Stimulated activated CD8-positive, alpha-beta memory T cell treated with anti-CD3 and anti-CD28 coated beads, Interleukin-4, amount 100 ng/mL, for 4 hours (primary cell): ENCODE measurements around the gene CREB3L2.
"Not testable (repeated sequence)": the region's sequence is repeated elsewhere in the genome, so short reads cannot be mapped to it uniquely, and the experiment has no call there.

Experiments used
- DNase-seq, 2 donors: peaks; one replicate each; pipeline ENCODE4 v3.0.0-alpha.2; 2020; ENCODE audit warnings: low read depth in 2 of 2, low spot score in 1 of 2

The CREB3L2 gene

GRCh38 chr7:137935884-137936508, 65.9 kb downstream of the CREB3L2 start:
- no peak for DNase-seq

DNA sequence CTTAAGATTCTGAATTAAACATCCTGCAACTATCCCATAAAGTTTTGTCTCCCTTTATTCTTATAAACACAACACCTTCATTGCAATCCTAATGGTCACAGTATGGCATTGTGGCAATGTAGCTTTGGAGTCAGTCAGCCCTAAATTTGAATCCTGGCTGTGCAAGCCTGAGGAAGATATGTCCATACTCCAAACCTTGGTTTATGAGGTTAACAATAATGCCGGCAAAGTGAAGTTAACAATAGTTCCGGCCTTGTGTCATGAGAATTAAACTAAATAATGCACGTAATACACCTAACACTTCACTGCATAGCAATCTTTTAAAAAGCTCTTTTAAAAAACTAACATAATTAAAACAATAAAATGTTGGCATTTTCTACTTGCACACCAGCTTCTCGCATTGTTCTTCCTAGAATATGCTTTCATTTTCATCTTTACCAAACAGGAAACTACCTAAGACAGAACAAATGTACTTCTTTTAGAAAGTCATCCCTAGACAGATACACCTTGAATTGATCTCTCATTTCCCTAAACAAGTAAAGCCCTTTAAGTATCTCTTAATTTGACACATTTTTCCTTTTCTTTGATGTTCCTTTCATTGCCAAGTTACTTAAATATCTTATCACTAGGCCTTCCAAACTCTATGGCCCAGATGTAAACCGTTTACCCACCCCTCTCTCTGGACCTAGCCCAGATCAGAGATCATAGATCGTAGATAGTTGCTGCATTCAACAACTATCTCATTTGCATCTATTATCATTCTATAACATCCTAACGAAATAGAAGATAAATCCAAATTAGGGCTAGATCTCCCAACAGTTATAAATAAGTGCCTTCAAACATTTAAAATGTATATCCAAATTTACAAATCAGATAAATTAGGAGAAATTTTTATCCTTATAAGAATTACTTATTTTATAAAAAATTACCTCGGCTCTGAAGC, 66.7 kb downstream of the CREB3L2 start:
- DNase-seq = no peak

- DNase-seq = no peak
These were observed 67.6 kb downstream of the CREB3L2 start for GRCh38 chr7:137934176-137934826.

- DNase-seq = no peak
These were observed 68.4 kb downstream of the CREB3L2 start for GRCh38 chr7:137933270-137934017.

- DNase-seq = no peak
These were observed 69.0 kb downstream of the CREB3L2 start for GRCh38 chr7:137932881-137933269.

DNA sequence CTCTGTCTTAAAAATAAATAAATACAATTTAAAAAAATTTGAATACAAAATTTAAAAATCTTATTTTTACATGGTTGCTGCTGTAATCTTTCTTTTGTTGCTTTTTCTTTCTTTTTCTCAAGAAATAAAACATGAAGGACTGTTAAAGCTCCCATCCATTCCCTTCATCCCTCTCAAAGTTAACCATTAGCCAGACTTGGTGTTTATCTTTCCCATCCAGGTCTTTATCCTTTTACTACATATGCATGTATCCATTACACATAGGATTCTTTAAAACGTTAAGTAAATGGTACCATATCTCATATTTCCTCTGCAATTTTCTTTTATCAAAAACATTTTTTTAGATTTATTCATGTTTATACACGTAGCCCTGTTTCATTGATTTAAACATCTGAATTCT, 70.1 kb downstream of the CREB3L2 start:
- no peak for DNase-seq

DNA sequence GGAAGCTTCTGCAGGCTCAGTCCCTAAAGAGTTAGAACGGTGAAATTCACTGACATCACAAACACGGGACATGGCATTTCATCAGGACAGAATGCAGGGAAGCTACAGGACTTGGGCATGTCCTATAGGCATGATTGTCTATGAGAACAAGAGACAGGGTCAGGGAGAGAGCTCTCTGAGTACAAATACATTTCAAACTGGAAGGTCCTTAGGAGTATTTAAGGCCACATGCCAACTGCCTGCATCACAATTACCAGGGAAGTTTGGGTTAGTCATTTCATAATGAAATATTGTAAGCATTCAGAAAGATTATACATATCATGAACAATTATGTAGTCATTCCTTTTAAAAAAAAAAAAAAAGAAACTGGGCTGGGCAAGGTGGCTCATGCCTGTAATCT, 71.3 kb downstream of the CREB3L2 start:
- no peak for DNase-seq

- no peak for DNase-seq
These were observed 73.3 kb downstream of the CREB3L2 start for GRCh38 chr7:137928626-137929025.

GRCh38 chr7:137927386-137927785, 74.5 kb downstream of the CREB3L2 start:
- no peak for DNase-seq

GRCh38 chr7:137926206-137926605, 75.7 kb downstream of the CREB3L2 start:
- DNase-seq = not testable (repeated sequence)

DNA sequence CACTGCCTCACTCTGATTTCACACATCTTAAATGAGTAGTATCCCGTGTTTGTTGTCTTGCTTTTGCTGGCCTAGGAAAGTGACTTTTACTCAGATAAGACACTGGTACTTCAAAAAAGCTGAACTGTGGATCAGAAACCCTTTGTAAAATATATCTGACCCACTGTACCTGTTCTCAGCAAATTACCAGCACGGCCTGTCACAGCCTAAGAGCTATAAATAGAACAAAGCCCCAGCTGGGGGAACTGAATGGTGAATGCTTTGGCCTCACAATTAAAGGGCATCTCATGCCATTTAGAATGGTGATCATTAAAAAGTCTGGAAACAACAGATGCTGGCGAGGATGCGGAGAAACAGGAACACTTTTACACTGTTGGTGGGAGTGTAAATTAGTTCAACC, 76.1 kb downstream of the CREB3L2 start:
- DNase-seq = no peak

DNA sequence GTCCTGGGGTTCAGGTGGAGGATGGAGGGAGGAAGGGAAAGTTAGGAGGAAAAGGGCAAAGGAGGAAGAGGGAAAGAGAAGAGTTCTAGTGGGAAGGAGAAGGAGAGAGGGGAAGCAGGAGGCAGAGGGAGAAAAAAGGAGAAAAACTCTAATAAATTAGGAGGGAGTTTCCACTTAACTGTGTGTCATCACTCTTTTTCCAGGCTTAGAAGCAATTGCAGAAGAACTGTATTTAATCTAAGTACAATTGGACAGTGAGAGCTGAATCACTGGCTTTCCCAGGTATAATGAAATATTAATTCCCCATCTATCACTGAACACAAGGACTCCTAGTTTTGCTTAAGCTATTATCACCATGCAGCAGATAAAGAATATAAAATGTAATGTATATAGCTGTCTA, 76.8 kb downstream of the CREB3L2 start:
- DNase-seq = no peak

DNA sequence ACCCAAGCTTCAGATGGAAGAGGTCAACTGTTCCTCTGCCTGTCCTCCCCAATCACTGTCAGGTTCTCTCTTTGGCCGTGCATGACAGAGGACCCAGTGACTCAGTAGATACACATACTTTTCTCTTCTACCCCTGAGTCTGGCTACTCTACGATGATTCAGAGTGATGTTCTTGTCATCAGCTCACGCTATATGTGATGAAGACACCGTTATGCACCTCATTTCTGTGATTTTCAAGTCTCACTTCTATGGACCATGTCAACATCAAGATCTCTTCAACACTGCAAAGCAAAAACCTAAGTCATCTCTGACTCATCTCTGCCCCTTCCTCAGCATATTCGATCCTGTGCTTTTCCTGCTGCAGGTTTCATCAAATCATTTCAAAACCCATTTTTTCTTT, 78.5 kb downstream of the CREB3L2 start:
- no peak for DNase-seq

- no peak for DNase-seq
These were observed 81.1 kb downstream of the CREB3L2 start for GRCh38 chr7:137920637-137921399.

- DNase-seq = no peak
These were observed 81.9 kb downstream of the CREB3L2 start for GRCh38 chr7:137919987-137920386.

DNA sequence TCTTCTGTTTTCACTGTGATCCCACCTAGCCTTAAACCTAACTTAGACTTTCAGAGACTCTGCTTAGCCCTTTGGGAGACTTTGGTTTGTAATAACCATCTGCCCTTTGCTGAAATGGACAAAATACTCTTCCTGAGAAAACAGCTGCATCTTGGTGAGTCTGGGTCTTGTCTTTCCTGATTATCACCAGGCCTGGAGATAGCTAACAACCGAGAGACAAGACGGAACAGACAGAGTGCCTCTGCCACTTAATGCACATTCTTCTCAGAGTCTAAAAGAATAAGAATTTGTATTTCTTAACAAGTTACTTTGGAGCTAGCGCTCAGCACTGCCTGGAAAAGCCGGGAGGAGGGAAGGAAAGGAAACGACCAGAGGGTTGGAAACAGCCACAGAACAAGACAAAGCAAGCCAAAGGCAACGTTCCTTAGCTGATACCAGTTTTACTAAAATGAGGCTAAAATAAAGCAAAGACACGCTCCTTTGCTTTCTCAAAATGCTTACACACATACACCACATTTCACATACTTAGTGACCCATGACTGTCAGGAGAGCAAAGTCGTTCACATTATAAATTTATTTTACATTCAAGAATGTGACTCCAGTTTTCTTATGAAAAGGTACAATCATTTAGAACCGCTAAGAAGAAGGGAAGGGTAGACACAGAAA, 84.8 kb downstream of the CREB3L2 start:
- DNase-seq = no peak

DNA sequence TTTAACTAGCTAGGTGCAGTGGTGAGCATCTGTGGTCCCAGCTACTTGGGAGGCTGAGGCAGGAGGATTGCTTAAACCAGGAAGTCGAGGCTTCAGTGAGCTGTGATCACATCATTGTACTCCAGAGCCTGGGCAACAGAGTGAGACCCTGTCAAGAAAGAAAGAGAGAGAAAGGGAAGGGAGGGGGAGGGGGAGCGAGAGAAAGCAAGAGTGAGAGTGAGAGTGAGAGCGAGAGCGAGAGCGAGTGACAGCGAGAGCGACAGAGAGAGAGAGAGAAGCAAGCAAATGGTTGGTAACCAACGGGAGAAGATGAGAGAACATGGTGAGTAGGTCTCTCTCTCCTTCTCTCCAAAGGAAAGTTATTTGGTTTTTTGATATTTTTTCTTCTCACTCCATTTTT, 85.3 kb downstream of the CREB3L2 start:
- no peak for DNase-seq

DNA sequence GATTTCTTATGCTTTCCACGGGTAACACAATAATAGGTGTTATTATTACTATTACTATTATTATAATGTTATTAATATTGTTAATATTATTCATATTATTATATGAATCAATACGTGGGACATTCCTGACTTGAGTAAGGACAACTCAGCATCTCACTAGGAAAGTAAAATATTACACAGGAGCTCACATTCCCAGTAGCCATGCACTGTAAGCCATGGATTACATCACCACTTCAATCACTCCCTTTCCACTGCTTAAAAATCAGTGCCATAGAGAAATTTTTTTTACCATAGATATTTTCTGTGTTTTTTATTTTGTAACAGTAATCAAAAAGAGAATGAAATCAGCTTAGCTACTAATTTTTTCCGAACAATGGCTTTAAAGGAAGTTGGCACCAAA, 86.6 kb downstream of the CREB3L2 start:
- DNase-seq = no peak

DNA sequence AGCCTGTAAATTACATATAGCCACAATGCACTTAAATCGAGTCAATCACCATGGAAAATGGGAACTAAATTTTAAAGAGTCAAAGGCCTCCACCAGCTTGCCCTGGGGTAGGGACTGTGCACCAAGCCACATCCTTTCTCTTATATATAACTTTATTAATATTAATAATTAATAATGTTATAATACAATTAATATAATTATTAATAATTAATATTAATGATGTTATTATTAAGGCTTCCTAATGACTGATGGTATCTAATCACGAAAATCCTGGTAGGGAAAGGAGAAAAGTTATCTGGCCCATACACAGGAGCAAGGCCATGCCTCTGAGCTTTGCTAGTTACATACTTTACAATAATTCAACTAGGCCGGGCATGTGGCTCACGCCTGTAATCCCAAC, 87.9 kb downstream of the CREB3L2 start:
- no peak for DNase-seq

GRCh38 chr7:137909042-137909441, 92.8 kb downstream of the CREB3L2 start:
- no peak for DNase-seq
